NCI-H446 (cell line): ENCODE results near the gene CHCHD3.
"Not testable (repeated sequence)": the region's sequence is repeated elsewhere in the genome, so short reads cannot be mapped to it uniquely, and the experiment has no call there.

Source experiments
- DNase-seq, 2 experiments: peaks; one replicate each; lab custom pipeline; 2025; lab: John Stamatoyannopoulos, UW

The CHCHD3 gene

DNA sequence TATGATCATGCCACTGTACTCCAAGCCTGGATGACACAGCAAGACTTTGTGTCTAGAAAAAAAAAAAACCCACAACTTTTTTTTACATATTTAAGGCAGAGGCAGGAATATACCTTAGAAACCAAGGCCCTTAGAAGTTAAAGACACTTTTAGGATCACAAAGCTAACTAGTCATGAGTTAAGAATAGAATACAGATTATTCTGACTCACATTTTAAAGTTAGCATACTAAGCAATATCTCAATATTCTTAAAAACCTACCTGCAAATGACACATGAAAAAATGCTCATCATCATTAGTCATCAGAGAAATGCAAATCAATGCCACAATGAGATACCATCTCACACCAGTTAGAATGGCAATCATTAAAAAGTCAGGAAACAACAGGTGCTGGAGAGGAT, 177.7 kb downstream of the CHCHD3 start:
- DNase-seq = no peak

DNA sequence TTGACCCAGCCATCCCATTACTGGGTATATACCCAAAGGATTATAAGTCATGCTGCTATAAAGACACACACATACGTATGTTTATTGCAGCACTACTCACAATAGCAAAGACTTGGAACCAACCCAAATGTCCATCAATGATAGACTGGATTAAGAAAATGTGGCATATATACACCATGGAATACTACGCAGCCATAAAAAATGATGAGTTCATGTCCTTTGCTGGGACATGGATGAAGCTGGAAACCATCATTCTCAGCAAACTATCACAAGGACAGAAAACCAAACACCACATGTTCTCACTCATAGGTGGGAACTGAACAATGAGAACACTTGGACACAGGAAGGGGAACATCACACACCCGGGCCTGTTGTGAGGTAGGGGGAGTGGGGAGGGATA, 179.6 kb downstream of the CHCHD3 start:
- DNase-seq = not testable (repeated sequence)

DNA sequence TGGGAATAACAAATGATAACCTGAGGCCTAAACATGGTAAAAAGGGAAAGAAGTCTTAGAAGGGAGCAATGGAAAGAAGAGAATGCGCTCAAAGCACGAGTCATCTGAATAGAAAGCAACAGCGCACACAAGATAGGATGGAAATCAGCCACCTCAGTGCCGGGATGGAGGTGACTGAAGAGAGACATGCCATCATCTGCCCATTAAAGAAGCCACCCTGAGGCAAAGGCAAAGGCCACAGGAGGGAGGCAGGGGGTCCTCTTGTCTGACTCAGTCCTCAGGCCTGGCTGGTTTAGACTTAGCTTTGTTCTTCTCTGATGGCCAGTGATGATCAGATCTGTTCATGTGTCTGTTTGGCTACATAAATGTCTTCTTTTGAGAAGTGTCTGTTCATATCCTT, 180.6 kb downstream of the CHCHD3 start:
- DNase-seq = no peak

DNA sequence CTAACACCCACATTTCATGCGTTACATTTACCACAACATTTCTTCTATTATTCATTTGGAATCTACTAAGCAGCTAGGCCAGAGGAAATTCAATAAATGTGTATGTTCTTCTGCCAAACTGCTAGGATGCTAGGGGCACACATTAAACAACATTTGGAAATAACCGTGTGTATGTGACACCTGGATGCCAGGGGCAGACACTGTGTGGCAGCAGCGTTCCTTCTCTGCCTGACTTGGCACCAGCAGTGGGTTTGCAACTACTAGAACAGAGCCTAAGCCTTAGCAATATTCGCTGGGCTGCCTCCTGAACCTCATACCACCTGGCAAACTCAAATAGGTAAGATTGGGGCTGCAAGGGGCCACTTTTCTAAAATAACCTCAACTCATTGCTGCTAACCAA, 182.1 kb downstream of the CHCHD3 start:
- DNase-seq = no peak

DNA sequence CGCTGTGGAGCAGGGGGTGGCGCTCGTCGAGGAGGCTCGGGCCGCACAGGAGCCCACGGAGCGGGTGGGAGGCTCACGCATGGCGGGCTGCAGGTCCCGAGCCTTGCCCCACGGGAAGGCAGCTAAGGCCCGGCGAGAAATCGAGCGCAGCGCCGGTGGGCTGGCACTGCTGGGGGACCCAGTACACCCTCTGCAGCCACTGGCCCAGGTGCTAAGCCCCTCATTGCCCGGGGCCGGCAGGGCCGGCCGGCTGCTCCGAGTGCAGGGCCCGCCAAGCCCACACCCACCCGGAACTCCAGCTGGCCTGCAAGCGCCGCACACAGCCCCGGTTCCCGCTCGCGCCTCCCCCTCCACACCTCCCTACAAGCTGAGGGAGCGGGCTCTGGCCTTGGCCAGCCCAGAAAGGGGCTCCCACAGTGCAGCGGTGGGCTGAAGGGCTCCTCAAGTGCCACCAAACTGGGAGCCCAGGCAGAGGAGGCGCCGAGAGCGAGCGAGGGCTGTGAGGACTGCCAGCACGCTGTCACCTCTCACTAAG, 183.2 kb downstream of the CHCHD3 start:
- DNase-seq = not testable (repeated sequence)

DNA sequence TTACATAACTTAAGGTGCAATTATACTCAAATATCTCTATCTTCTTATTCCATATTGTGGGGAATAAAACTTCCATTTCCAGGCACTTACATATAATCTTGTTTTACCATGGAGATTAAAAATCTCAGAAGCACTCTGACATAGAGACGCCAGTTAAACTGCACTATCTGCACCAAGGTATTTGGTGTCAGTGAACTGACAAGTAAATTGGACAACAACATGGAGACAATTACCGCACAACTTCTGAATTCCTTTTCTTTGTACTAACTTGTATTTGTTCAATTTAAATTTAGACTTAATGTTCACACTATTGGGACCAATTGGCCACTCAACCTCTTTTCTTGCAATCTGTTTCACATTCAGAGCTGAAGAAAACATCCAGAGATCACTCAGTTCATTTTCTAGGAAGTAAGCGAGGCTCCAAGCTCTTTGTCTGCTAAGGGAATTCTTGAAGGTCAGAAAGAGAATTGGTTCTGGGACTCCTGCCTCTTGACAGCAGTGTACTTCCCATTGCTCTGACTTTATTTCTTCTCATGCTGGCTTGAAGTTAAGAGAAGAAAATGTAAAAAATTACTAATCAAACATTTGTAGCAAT, 184.7 kb downstream of the CHCHD3 start:
- no peak for DNase-seq

DNA sequence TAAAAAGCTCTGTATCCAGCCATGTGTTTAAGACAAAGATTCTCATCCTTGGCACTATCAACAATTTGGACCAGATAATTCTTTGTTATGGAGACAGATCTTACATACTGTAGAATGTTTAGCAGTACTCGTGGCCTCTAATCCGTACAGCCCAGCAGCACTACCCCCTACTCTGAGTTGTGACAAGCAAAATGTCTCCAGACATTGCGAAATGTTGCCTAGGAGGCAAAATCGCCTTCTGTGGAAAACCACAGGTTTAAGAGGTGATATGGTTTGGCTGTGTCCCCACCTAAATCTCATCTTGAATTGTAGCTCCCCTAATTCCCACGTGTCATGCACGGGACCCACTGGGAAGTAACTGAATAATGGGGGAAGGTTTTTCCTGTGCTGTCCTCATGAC, 186.7 kb downstream of the CHCHD3 start:
- DNase-seq = no peak

DNA sequence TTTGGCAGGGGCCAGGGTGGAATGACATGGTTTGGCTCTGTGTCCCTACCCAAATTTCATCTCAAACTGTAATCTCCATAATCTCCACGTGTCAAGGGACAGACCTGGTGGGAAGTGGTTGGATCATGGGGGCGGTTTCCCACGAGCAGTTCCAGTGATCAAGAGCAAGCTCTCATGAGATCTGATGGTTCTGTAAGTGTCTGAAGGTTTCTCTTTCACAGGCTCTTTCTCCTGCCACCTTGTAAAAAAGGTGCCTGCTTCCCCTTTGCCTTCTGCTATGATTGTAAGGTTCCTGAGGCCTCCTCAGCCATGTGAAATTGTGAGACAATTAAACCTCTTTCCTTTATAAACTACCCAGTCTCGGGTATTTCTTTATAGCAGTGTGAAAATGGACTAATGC, 188.3 kb downstream of the CHCHD3 start:
- DNase-seq = no peak

DNA sequence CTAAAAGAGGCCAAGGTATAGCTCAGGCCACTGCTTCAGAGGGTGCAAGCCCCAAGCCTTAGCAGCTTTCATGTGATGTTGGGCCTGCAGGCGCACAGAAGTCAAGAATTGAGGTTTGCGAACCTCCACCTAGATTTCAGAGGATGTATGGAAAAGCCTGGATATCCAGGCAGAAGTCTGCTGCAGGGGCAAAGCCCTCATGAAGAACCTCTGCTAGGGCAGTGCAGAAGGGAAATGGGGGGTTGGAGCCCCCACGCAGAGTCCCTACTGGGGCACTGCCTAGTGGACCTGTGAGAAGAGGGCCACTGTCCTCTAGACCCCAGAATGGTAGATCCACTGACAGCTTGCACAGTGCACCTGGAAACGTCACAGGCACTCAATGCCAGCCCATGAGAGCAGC, 189.1 kb downstream of the CHCHD3 start:
- DNase-seq = not testable (repeated sequence)

DNA sequence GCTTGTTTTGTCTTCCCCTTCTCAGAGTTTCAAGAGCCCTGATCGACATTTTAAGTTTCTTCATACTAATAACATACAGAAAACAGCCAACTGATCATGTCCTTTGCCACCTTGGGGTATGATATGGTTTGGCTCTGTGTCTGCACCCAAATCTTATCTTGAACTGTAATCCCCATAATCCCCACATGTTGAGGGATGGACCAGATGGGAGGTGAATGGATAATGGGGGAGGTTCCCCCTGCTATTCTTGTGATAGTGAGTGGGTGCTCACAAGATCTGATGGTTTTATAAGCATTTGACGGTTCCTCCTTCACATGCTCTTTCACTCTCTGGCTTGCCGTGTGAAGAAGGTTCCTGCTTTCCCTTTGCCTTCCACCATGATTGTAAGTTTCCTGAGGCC, 190.3 kb downstream of the CHCHD3 start:
- no peak for DNase-seq

DNA sequence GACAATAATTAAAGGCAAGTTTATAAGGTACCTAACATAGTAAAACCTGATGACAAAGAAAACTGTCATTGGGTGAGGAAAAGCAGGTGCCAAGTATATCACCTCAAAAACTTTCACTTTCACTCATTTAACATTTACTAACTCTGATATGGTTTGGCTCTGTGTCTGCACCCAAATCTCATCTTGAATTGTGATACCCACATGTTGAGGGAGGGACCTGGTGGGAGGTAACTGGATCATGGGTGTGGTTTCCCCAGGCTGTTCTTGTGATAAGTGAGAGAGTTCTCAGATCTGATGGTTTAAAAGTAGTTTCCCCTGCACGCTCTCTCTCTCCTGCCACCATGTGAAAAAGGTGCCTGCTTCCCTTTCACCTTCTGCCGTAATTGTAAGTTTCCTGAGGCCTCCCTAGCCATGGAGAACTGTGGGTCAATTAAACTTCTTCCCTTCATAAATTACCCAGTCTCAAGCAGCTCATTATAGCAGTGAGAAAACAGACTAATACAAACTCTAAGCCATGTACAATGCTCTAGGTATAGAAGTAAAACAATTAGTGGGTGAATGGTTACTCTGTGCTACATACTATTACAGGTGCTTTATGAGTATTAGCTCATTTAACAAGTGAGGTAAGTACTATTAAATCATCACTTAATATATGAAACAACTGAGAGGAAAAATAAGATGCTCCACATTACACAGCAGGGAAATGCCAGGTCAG, 199.0 kb downstream of the CHCHD3 start:
- no peak for DNase-seq

DNA sequence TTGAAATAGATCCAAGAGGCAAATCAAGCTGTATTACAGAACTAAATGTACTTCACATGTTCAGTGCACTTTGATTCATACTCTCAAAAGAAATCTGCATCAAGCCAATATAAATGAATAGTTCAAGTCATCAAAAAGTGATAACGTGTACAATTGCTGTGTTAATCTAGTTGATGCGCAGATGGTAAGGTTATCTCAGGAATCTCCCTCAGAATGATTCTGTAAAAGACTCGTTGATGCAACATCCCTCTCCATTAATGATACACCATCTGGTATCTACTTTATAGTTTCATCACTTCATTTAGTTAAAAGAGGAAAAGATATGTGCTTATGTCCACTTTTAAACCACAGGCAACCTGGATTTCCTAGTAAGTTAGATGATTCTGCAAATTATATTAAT, 200.6 kb downstream of the CHCHD3 start:
- DNase-seq = no peak

DNA sequence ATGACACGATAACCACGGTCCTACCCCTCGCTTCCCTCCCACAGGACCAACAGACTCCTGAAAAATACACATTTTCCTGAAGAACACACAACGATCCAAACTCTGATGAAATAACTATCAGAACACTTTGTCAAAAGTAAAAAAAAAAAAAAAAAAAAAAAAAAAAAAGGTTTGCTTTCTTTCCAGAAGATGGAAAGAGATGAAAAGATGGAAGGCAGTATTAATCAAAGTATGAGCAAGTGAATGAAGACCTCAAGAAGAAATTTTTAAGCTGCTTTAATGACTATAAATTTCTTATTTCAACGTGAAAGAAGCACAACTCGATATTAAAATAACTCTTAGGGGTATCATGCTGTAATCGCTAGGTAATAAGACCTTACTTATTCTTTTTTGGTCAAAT, 202.3 kb downstream of the CHCHD3 start:
- DNase-seq = no peak

DNA sequence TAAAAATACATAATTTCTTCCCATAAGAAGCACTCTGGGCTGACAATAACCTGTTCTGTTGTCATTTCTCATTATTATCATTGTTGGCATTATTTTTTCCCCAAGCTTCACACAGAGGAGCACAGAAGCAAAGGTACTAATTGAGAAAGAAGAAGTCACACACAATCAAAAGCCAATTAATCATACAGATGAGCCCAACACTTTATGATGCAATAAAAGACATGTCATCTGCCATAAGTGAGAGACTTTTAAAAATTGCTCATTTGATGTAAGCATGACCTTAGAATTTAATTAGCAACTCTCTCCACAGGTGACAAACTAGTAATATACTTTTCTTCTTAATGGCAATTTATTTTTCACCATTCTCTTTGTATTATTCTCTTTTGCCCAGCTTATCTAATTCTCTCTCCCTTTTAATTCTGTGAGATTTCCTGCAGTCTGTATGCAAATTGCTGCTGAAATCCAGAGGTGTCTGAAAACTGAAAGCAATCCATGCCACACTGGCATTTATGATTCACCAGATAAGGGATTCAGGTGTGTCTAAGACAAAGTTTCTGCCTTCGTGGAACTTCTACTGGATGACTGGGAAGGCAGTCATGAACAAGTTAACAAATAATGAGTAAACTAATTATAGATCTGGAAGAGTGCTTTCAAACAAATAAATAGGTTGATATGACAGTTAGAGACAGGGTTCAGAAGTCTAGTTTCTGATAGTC, 203.5 kb downstream of the CHCHD3 start:
- no peak for DNase-seq

DNA sequence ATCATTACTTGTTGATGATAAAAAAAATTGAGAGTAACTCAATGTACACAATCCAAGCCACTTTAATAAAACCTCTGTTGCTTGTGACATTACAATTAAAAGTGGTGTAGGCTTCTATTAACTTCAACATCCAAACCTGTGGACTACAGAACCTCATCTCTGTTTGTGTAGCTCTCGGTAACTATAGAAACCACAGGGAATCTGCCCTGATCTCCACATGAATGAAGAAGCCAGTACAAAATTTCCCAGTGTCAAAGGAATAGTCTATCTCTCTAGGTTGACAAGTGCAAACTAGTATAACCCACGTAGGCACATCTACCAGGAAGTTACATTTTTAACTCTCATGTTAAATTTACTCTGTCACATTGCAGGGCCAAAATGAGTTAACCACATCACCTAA, 204.3 kb downstream of the CHCHD3 start:
- DNase-seq = no peak

DNA sequence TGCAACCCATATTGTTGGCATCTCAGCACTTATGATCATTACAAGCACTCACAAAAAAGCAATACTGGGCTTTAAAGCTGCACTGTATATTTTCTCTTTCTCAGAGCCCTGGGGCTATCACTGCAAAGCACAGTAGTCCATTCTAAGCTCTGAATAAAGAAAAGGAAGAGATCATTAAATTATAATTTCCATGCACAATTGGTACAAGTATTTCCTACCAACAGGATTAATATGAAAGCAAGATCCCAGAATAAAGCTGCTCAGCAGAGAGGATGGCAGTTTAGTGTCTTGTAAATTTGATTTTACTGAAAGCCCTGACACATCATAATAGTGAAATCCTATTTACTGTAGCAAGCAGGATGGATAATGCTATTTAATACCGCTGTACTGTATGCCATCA, 205.3 kb downstream of the CHCHD3 start:
- DNase-seq = no peak

DNA sequence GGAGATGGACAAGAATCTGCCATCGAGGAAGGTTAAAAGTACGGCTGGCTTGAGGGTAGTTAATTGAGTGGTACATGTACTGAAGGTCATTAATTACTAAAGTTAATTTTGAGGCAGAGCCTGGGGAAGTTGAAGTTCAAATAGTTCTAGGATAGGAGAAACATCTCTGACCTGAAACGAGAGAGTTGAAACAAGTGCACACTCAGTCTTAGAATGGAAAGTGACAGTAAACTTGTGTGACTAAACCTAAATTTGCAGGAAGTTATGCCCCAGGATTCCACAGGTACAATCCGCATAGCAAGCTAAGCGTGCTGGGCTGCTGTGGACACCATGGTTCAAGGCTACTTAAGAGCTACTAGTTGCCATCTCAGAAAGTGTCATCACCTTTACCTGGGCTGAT, 209.9 kb downstream of the CHCHD3 start:
- no peak for DNase-seq

DNA sequence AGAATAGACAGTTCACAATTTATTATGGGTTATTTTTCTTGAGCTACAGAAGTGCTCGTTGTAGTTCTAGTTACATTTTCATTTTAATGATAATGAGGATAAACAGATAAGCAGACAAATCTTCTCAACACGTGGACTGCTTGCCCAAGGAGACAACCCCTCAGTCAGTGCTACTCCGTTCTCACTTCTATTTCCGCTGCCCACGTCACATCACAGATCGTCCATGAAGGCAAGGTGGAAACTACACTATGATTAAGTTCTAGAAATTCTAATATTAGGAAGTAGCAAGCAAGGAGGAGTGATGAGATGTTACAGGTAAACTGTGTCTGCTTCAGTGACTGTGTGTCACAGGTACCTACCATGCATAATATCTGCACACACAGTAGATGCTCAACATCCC, 210.5 kb downstream of the CHCHD3 start:
- DNase-seq = no peak

DNA sequence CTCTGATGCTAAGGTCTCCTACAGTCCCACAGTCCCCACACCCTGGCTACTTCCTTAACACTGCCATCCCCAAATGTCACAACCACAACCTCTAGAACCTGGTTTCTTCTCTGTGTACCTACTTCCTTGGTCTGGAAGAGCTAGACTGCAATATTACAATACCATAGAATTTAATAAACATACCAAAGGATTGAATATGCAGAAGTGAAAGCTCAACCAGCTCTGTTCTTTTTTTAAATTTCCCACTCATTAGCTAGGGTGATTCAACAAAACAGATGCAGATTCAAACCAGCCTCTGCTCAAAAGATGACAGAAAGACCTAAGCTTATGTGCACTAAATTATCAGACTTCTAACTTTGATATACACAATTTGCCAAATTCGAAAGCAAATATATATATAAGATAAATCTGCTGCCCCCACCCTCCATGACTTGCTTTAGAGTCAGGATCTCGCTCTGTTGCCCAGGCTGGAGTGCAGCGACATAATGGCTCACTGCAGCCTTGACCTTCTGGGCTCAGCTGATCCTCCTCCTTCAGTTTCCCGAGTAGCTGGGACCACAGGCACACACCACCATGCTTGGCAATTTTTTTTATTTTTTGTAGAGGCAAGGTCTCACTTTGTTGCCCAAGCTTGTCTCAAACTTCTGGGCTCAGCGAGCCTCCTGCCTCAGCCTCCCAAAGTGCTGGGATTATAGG, 212.6 kb downstream of the CHCHD3 start:
- no peak for DNase-seq

DNA sequence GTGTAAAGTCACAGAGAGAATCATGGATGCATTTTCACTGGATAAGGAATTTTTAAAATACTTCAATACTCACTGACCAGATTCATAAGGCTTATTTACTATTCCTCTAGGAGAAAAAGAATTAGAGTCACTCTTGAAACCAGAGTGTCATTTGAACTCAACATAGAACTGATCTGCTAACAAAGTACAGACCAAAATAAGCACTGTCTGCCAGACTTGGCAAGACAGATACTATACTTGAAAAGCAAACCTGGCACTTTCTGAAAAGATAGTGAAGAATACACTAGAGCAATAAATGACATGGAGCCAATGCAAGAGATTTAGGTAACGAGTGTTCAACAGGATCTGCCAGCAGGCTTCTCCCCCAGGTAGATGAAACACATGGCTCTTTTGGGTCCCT, 215.3 kb downstream of the CHCHD3 start:
- no peak for DNase-seq

DNA sequence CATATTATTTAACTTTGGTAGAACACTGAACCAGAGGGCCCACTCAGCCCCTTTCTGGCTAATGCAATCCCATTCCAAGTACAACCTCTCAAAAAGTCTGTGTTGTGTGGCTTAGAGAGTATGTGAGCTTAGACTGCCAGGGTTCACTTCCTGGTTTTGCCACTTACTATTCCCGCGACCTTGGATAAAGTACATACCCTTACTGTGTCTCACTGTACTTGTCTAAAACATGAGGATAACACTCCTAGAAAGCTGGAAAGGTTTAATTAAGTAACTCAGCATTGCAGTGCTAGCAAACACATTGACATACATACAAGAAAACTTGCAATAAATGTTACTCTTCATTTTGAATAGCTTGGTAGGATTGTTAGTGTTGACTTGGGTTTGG, 215.8 kb downstream of the CHCHD3 start:
- DNase-seq = no peak

DNA sequence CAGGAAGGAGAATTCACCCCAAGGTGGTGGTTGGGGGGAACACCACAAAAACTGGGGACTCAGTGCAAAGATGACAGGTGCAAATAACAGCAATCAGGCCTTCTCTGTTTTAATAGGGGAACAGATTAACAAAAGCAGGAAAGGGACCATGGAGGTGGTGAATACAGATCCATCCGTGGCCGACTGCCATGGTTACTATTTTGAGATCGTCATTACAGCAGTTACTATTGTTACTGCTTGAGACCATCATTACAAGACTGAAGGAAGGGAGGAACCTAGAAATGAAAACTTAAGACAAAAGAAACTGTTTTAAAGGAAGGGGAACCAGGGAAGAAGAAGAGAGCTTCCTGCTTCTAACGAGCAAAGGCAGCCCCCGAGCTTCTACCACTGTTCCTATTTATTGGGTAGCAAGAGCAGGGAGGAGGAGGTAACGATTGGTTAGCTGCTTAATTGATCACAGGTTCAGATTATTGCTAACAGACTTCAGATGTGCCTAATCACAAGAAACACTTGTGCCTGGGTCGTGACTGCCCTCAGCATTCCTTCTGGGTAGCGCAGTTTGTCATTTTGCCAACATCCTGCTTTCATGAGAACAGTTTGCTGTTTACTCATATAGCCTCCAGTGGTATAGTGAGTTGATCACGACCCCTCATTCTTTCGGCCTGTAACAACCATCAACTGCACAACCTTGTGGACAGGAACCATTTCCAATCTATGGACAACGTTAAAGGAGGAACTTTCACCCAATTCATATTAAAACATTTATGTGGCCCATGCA, 216.3 kb downstream of the CHCHD3 start:
- no peak for DNase-seq
